GM19035 (cell line): Measurements from ENCODE around the gene RDH5.
"Not testable (repeated sequence)": the region's sequence is repeated elsewhere in the genome, so short reads cannot be mapped to it uniquely, and the experiment has no call there.

Experiments used
- ATAC-seq: cut with Tn5 transposase; IDR thresholded peaks from one replicate; pipeline ENCODE4 v1.9.1; 2021; ENCODE audit not compliant: unreplicated experiment

The RDH5 gene

GRCh38 chr12:55744340-55745030 lies 24.3 kb downstream of the RDH5 start:
- ATAC-seq: no peak

GRCh38 chr12:55745361-55746173 lies 25.4 kb downstream of the RDH5 start:
- no peak for ATAC-seq

GRCh38 chr12:55746174-55746912 lies 26.1 kb downstream of the RDH5 start:
- no peak for ATAC-seq

GRCh38 chr12:55746913-55747231 lies 26.7 kb downstream of the RDH5 start:
- ATAC-seq: no peak

GRCh38 chr12:55748230-55748993 lies 28.2 kb downstream of the RDH5 start:
- no peak for ATAC-seq

GRCh38 chr12:55755246-55755645 lies 35.1 kb downstream of the RDH5 start:
- no peak for ATAC-seq

- ATAC-seq: no peak
Measured at GRCh38 chr12:55757701-55758100, 37.5 kb downstream of the RDH5 start.

GRCh38 chr12:55758575-55758974 lies 38.4 kb downstream of the RDH5 start:
- not testable (repeated sequence) for ATAC-seq

- ATAC-seq: no peak
Measured at GRCh38 chr12:55760663-55761062, 40.5 kb downstream of the RDH5 start.

- ATAC-seq: no peak
Measured at GRCh38 chr12:55762646-55763045, 42.5 kb downstream of the RDH5 start.

GRCh38 chr12:55765736-55766290 lies 45.6 kb downstream of the RDH5 start:
- ATAC-seq: no peak

- no peak for ATAC-seq
Measured at GRCh38 chr12:55767156-55767555, 47.0 kb downstream of the RDH5 start.

- no peak for ATAC-seq
Measured at GRCh38 chr12:55771736-55772135, 51.5 kb downstream of the RDH5 start.
